ENCODE results near the gene ROR2. TPM values are rescaled to one million over a fixed set of nuclear protein-coding genes. Genes with fewer than 3 reads are reported as not detected.
"Not testable (repeated sequence)": the region's sequence is repeated elsewhere in the genome, so short reads cannot be mapped to it uniquely, and the experiment has no call there.

ROR2 gene
- polyA plus RNA-seq, 1 donor = 3.1 TPM

DNA sequence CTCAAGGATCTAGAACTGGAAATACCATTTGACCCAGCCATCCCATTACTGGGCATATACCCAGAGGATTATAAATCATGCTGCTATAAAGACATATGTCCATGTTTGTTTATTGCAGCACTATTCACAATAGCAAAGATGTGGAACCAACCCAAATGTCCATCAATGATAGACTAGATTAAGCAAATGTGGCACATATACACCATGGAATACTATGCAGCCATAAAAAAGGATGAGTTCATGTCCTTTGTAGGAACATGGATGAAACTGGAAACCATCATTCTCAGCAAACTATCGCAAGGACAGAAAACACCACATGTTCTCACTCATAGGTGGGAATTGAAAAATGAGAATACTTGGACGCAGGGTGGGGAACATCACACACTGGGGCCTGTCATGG, 336.0 kb downstream of the ROR2 start:
- not testable (repeated sequence) for DNase-seq

DNA sequence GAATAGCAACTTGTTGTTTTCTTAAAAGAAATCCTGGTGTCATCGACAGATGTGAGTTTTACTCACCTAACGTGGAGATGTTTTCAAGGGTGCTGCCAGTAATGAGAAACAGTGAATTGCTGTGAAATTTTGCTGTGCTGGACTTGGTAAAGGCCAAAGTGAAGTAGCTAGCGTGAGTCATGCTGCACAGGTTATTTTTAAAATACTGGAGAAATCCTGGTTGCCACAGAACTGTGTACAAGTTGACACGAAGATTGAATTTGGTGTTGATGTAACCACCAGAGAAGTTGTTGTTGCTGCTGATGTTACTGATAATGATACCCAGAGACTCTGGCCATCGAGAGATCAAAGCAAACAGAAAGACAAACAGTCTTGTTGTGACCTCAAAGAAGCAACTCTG, 338.4 kb downstream of the ROR2 start:
- no peak for DNase-seq

DNA sequence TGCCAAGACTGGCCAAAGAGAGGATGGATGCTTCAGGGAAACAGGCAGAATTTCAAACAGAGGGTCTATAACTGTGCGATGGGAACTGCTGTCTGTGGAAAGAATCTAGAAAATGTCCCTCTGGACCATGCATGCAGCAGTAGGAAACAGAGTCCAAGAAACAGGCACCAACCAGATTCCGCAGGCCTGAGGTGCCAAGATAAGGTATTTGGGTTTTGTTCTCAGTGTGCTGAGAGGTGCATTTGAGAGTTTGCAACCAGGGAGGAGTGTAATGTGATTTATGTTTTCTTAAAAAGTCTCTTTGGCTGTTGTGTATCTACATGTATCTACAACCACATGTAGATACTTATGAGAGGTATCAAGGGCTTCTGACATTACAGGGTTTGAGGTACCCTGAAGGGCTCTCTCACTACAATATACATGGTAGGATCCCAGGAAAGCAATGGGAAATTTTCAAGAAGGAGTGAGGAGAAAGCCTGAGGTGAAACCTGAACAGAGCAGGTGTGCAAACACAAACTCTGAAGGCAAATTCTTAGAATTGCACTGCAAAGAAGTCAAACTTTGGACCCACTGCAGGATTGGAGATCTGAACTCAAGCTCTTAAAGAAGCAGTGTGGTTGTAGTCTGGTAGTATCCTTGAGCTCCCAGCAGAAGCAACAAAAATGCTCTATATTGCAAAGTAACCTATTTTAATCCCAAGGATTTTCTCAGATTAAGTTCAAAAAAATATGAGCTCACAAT, 343.6 kb downstream of the ROR2 start:
- DNase-seq = no peak

DNA sequence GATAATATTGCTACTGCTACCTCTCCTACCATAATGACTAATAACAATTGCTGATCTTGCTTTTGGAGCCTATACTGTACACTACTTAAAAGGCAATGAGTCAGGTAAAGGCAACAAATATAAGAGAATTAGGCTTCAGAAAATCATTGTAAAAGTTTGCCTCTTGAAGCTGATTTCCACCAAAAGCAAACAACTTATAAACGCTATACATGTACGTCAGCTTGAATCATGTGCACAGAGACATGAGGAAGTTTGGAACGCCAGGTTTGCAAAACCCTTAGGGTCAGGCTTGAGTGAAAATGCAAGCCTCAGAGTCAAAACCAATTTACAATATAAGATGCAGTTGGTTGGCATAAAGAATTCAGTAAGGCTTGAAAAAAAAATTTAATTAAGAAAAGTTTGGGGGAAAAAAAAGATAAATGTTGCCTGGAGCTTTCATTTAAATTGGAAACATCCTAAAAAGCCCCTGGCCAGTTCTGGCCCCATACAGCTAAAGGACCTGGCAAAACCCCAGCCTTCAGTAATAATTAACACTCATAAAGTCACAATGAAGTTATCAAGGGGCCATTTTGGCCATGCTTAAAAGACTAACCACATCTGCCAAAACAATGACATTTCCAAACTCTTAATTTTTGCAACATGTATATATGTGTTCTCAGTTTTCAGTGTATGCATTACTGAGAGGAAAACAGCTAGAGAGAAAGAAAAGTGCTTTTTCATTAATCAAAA, 345.4 kb downstream of the ROR2 start:
- no peak for DNase-seq

DNA sequence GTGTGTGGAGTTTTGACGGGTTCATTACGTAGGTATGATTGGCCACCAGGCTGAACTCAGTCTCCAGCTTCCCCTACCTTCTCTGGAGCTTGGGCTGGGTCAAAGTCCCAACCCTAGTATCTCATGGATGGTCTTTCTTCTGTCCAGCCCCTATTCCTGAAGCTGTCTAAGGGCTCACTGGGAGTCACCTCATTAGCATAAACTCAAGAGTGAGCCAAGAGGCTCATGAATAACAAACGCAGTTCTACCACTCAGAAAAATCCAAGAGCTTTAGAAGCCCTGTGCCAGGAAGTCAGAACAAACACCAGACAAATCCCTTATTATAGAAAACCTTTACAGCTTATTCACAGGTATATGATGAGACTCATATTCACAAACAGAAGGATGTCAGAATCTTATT, 346.1 kb downstream of the ROR2 start:
- no peak for DNase-seq

DNA sequence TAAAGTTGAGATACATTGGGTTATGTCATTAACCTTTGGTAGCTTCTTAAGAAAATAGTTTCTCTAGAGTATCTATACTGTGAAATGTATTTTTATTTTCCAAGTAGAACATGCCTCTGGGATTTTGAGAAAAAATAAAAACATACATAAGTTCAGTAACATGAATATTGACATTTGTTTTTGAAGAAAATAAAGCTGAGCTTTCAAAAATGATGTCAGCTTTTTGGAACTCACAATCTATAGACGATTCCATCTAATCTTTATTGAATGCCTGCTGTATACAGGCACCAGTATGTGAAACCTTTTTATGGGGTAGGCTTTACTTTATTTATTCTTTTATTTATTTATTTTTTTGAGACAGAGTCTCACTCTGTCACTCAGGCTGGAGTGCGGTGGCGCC, 350.5 kb downstream of the ROR2 start:
- DNase-seq = no peak

DNA sequence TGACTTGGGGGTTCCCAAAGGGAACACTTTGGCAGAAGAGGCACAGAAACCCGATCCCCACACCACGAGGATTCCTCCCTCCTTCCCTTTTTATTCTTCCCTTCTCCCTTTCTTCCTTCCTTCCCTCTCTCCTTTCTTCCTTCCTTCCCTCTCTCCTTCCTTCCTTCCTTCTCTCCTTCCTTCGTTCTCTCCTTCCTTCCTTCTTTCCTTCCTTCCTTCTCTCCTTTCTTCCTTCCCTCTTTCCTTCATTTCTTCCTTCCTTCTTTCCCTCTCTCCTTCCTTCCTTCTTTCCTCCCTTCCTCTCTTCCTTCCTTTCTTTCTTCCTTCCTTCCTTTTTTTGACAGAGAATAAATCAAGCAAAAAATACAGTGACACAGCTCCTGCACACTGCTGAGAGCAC, 358.4 kb downstream of the ROR2 start:
- no peak for DNase-seq

DNA sequence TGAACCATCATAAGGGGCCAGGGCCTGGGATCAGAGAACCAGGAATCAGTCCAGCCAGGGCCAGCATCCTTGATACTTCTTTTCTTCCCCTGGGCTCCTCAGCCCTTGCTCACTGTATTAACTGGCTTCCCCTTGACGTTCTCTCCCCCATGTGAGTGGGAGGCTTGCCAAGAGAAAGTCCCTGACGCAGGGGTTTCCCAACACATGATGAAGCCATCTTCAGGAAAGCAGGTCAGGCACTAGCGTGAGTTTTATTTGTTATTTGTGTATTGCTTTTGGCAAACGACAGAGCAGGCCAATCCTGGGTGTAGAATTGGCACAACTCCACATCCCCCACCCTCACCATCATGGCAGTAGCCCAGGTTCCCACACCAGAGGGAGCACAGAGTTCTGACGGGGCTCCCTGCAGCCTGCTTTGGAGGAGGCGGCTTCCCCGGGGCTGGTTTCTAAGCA, 360.9 kb downstream of the ROR2 start:
- peak; percentile 41 for DNase-seq

DNA sequence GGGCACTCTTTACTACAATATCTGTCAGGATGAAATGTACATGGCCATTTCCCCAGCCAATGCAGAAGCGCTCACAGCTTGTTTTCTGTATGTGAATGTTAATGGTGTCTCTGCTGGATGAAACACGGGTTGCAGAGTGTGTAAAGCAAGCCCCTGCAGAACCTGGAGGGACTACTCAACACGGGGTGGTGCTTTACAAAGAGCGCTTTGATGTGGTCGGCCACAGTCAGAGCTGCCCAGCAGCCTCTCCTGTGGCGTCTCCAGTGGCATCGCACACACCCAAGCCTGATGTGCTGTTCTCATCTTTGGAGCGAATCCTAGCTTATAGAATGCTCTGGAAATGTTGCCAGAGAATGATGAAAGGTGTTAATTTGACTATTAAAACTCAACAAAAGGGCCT, 363.7 kb downstream of the ROR2 start:
- no peak for DNase-seq

DNA sequence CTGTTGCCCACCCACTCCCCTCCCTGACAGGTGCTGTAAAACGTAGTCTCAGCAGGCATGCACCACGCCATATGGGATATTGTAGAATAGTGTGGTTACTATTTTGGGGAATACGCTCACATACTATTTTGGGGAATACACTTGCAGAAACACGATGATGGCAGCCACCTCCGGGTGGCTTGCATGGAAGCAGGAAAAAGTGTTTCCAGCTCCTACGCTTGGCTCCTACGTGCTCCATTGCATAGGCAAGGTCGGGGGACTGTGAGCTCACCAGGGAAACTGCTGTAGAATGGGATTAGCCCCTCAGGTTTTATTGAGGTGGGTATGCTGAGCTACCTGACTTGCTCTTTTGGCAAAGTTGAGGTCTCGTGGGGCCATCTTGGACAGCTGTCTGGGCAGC, 366.1 kb downstream of the ROR2 start:
- no peak for DNase-seq

DNA sequence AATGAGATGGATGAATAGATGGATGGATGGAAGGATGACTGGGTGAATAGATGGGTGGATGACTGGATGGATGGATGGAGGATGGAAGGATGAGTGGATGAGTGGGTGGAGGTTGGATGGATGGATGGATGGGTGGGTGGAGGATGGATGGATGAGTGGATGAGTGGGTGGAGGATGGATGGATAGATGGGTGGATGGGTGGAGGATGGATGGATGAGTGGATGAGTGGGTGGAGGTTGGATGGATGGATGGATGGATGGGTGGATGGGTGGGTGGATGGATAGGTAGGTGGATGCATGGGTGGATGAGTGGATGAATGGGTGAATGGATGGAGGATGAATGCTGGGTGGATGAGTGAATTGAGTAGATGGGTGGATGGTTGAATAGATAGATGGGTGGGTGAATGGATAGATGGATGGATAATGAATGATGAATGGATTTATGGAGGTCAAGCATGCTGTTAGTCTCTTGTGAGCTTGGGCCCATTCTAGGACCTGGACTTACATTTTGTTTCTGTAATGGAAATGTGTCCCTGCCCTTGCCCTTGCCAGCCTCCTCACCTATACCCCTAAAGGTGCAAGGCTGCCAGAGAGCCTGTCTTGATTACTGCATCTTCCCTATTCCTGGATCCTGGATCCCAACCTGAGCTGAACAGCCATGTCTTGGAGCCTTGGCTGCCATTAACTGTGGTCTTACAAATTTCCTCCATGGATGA, 366.7 kb downstream of the ROR2 start:
- no peak for DNase-seq

DNA sequence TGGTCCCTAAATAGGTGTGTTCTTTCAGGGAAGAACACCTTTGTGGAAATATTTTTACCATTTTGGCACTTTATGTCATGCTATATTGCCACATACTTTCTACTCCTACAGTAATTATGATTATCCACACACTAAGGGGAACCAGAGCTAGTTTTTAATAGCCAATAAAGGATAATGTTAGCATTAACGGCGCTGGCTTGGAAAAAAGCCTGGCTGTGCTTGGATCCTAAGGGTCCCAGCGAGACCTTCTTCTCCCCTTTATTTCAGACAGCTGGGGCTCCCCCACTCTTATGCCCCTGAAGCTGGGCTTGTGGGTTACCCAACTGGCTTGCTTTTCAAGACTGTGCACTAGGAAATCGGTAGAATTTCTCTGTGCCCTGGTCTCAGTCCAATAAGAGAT, 367.8 kb downstream of the ROR2 start:
- no peak for DNase-seq

DNA sequence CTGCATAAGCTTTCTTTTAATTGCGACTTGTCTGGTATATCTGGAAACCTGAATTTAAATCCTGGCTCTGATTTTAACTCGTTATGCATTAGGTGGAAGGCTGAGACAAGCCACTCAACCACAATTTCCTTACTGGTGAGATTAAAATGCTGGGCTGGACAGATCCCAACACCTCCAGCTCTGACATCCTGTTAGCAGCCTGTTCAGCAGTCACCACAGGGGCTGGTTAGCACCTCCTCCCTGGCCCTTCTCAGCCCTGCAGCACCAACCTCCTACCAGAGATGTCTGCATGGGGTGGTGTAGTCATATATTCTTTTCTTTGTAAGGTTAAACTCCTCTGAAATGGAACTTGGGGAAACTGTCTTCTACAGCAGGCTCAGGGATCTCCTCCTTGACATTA, 369.9 kb downstream of the ROR2 start:
- no peak for DNase-seq

DNA sequence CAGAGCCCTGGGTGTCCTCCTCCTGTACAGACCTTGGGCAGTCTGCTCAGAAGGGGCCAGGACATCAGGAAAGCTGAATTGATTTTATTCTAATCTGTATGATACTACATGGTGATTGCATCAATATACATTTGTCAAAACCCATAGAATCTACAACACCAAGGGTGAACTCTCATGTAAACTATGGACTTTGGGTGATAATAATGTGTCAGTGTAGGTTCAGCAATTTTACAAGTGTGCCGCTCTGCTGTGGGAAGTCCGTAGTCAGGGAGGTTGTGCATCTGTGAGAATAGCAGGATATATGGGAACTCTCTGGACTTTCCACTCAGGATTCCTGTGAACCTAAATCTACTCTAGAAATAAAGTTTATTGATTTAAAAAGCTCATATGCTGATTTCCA, 371.1 kb downstream of the ROR2 start:
- no peak for DNase-seq

DNA sequence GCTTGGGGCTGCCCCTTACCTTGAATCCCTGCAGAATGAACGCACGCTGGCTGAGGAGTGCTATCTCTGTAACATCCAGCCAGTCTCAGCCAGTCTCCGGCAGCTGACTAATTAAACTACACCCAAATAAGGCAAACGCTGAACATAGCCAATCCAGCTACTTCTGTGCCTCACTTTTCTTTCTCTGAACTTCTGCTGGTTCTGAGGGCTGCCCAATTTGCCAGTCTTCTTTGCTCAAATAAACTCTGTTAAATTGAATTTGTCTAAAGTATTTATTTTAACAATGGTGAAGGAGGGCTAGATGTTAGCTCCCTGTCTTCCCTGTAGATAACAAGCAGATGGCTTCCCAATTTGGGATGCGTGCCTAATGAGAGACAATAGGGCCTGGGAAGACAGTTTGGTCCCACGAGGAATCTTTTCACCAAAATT, 372.4 kb downstream of the ROR2 start:
- DNase-seq = no peak

DNA sequence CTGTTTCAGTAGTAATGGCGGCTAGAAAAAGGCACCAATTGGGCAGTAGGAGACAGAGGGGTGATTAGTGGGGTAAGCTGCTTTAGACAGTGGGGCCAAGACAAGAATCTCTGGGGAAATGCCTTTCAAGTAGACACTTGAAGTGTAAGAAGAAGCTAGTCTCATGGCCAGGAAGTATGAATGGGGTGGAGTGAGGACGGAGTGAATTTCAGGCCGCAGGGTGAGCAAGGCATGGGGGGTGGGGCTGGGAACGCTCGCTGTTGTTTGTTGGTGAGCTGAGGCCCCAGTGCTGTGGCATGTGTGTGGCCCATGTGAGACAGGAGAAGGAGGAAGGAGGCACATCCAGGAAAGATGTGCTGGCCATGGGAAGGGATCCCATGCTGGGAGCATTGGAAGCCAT, 377.2 kb downstream of the ROR2 start:
- DNase-seq = no peak

DNA sequence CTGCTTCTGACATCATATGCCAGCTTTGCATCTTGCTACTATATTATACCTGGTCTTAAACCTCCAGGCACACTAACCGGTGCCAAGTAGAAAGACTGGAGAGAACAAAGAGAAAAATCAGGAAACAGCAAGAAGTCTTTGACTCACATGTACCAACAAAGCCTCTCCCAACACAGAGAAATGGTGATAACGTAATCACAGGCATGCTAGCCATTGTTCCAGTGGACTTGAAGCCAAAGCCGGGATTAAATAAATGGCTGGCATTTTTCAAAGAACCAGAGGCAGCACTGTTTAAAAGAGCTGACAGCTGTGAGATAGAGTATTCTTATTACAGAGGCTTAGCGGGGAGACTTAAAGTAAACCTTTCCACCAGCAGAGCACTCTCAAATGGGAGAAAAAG, 378.0 kb downstream of the ROR2 start:
- no peak for DNase-seq

DNA sequence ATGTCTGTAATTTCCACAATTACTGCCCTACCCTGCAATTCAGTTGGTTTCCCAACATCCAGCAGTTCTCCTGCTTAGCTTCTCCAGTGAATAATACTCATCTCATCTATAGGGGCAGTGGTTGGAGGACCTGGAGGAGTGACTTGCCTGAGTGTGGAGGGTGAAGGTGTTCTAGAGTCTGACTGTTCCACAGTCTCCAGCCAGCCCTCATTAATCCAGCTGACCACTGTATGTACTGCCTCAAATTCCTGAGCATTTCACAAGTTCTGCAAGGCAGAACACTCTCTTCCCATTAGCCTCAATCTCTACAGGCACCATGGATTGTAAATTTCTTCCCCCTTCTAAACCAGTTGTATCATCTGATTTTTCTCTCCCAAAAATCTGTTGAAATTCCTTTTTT, 379.0 kb downstream of the ROR2 start:
- DNase-seq = no peak

DNA sequence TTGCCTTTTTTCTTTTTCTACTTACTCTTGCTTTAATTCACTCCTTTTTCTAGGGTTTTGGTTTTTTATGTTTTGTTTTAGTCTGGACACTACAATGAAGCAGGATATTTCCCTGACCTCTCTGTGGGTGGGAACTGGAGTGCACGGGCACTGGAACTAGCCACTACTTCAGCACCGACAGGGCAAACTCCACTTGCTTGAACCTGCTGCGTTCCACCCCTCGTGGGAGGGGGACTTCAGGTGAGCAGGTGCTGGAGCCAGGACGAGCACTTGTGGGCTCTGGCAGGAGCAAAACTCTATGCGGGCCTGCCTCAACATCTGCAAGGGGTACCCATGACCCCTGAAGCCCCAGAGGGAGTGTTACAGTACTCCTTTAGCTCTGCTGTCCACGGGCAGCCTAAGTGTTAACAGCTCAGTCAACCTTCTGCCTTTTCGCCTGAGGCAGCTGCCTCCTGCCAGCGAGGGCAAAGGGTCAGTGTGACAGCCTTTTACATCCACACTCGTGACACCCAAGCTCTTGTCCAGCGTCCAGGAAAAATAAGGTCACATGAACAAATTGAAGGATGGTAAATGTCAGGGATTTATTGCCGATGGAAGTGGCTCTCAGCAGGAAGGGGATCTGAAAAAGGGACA, 382.3 kb downstream of the ROR2 start:
- no peak for DNase-seq

DNA sequence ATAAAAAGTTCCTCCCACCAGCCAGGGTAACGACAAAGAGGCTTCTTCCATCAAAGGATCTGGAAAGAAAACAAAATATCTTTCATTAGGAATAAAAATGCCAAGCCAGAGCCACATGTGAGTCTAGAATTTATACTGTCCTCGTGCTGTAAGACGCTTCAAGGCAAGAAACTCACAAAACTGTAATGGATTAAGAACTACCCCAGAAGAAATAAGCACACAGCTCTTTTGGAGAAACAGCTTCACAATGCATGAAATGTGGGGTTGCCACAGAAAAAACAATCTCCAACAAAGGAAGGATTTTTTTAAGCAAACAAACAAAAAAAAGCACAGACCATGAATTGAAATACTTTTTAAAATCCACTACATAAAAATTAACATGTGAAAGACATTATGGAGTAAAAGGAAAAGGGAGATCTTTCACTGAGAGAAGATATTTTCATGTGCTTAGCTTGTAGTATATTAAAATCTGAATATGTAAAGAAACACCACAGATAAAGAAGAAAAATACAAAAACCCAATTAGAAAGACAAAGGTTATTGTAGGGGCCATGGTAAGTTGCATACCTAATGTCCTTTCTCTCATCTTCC, 385.9 kb downstream of the ROR2 start:
- DNase-seq = no peak

DNA sequence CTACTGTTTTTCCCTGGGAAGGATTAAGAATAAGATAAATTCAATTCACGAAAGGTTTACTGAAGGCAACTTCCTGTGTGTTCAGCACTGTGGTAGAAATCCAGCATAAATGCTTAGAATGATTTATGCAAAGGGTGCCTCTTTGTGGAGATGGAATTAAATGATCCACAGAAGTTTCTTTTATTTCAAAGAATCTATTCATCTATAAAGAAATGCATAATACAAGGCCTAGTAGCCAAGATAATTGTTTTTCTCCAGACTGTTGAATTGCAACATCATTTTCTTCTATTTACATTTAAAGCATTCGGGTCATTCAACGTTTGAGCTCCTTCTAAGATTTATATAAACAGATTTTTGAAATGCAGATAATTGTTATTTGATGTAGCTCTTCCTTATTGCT, 387.6 kb downstream of the ROR2 start:
- DNase-seq = no peak

DNA sequence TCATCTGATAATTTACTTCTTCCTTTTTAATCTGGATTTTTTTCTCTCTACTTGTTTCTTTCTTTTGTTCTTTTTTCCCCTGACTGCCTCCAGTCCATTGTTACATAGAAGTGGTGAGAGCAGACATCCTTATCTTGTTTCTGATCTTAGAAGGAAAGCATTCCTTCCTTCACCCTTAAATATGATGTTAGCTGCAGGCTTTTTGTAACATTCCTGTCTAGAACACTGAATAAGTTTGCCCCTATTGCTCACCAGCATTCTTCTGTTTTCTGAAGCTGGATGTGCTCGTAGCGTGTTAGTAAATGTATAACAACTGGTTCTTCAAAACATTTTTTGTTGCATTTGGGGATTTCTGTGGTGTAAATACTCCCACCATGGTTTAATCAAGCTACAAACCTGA, 389.7 kb downstream of the ROR2 start:
- DNase-seq = no peak

DNA sequence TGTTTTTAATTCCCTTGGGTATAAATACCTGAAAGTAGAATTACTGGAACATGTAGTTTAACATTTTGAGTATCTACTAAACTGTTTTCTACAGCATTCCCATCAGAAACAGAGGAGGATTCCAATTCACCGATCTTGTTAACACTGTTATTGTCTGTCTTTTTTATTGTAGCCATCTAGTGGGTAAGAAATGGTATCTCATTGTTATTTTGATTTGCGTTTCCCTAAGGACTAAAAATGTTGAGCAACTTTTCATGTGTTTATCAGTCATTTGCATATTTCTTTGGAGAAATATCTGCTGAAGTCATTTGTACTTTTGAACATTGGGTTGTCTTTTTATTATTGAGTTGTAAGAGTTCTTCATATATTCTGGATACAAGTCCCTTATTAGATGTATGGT, 391.1 kb downstream of the ROR2 start:
- DNase-seq = no peak

All from hindlimb muscle (tissue), 1 donor.